ENCODE measurements around the gene SLC16A2.
"Not testable (repeated sequence)": the region's sequence is repeated elsewhere in the genome, so short reads cannot be mapped to it uniquely, and the experiment has no call there.

Gene SLC16A2

GRCh38 chrX:74510401-74510800, 89.1 kb downstream of the SLC16A2 start:
- no peaks in the 10 kb centered on the region for H3K36me3 ChIP-seq (ENCODE audit: insufficient read depth, low read depth, low read length)
- H3K9me3 ChIP-seq (ENCODE audit: insufficient read depth, low read depth, low read length), result no peaks in the 10 kb centered on the region
- H3K27ac ChIP-seq (ENCODE audit: low read length), result no peak overlapping the region
- no peaks in the 10 kb centered on the region; the same call in 1 of the 2 replicates for H3K4me1 ChIP-seq (ENCODE audit: insufficient read depth, low read length)
- no peak overlapping the region for H3K9ac ChIP-seq (ENCODE audit: low read depth, low read length)
- H3K4me3 ChIP-seq (ENCODE audit: low read length), result no peak overlapping the region
- H3K27me3 ChIP-seq (ENCODE audit: insufficient read depth, low read length), result no peaks in the 10 kb centered on the region

GRCh38 chrX:74511704-74512103, 90.4 kb downstream of the SLC16A2 start:
- Histone ChIP-seq H3K4me3 (ENCODE audit: low read length) (no peak overlapping the region), H3K9ac (ENCODE audit: low read depth, low read length) (no peak overlapping the region), H3K9me3 (ENCODE audit: insufficient read depth, low read depth, low read length) (no peaks in the 10 kb centered on the region), H3K27me3 (ENCODE audit: insufficient read depth, low read length) (no peaks in the 10 kb centered on the region), H3K27ac (ENCODE audit: low read length) (no peak overlapping the region), H3K36me3 (ENCODE audit: insufficient read depth, low read depth, low read length) (no peaks in the 10 kb centered on the region), H3K4me1 (ENCODE audit: insufficient read depth, low read length) (no peaks in the 10 kb centered on the region; the same call in 1 of the 2 replicates)

- Histone ChIP-seq H3K9ac (ENCODE audit: low read depth, low read length) (no peak overlapping the region), H3K9me3 (ENCODE audit: insufficient read depth, low read depth, low read length) (no peaks in the 10 kb centered on the region), H3K36me3 (ENCODE audit: insufficient read depth, low read depth, low read length) (no peaks in the 10 kb centered on the region), H3K4me1 (ENCODE audit: insufficient read depth, low read length) (no peaks in the 10 kb centered on the region; the same call in 1 of the 2 replicates), H3K4me3 (ENCODE audit: low read length) (no peak overlapping the region), H3K27me3 (ENCODE audit: insufficient read depth, low read length) (no peaks in the 10 kb centered on the region), H3K27ac (ENCODE audit: low read length) (no peak overlapping the region)
Observed at GRCh38 chrX:74514384-74514783, 93.1 kb downstream of the SLC16A2 start.

DNA sequence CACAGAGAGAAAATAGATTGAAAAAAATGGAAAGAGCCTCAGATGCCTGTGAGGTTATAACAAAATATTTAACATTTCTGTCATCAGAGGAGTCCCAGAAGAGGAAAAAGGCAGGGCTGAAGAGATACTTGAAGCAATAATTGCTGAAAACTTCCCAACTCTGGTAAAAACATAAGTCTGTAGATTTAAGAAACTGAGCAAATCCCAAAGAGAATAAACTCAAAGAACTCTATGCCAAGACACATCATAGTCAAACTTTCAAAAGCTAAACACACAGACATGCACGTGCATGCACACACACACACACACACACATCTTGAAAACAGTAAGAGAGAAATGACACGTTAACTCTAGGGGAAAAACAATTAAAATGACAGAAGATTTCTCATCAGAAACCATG, 94.1 kb downstream of the SLC16A2 start:
- H3K9me3 ChIP-seq (ENCODE audit: insufficient read depth, low read depth, low read length), result no peaks in the 10 kb centered on the region

DNA sequence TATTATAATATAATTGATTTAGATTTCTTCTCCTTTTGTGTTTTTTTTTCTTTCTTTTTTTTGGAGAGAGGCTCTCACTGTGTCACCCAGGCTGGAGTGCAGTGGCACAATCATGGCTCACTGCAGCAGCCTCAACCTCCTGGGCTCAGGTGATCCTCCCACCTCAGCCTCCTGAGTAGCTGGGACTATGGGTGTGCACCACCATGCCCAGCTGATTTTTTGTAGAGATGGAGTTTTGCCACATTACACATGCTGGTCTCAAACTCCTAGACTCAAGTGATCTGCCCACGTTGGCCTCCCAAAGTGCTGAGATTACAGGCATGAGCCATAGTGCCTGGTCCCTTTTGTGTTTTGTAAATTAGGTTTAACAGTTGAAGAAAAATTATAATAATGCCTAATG, 94.7 kb downstream of the SLC16A2 start:
- not testable (repeated sequence) for H3K36me3 ChIP-seq (ENCODE audit: insufficient read depth, low read depth, low read length); H3K9ac ChIP-seq (ENCODE audit: low read depth, low read length); H3K27me3 ChIP-seq (ENCODE audit: insufficient read depth, low read length); H3K4me1 ChIP-seq (ENCODE audit: insufficient read depth, low read length); H3K9me3 ChIP-seq (ENCODE audit: insufficient read depth, low read depth, low read length); H3K27ac ChIP-seq (ENCODE audit: low read length); H3K4me3 ChIP-seq (ENCODE audit: low read length)

More for the DNA sequence above, 94.1 kb downstream of the SLC16A2 start:
- Histone ChIP-seq H3K4me3 (ENCODE audit: low read length) (no peak overlapping the region), H3K4me1 (ENCODE audit: insufficient read depth, low read length) (no peaks in the 10 kb centered on the region; the same call in 1 of the 2 replicates), H3K27ac (ENCODE audit: low read length) (no peak overlapping the region), H3K36me3 (ENCODE audit: insufficient read depth, low read depth, low read length) (no peaks in the 10 kb centered on the region), H3K27me3 (ENCODE audit: insufficient read depth, low read length) (no peaks in the 10 kb centered on the region), H3K9ac (ENCODE audit: low read depth, low read length) (no peak overlapping the region)

- no peaks in the 10 kb centered on the region for H3K27me3 ChIP-seq (ENCODE audit: insufficient read depth, low read length)
- H3K36me3 ChIP-seq (ENCODE audit: insufficient read depth, low read depth, low read length), result no peaks in the 10 kb centered on the region
- H3K4me1 ChIP-seq (ENCODE audit: insufficient read depth, low read length), result no peaks in the 10 kb centered on the region
- no peaks in the 10 kb centered on the region for H3K9me3 ChIP-seq (ENCODE audit: insufficient read depth, low read depth, low read length)
- no peak overlapping the region for H3K9ac ChIP-seq (ENCODE audit: low read depth, low read length)
- H3K27ac ChIP-seq (ENCODE audit: low read length), result no peak overlapping the region
- no peak overlapping the region for H3K4me3 ChIP-seq (ENCODE audit: low read length)
Observed at GRCh38 chrX:74519870-74520269, 98.6 kb downstream of the SLC16A2 start.

DNA sequence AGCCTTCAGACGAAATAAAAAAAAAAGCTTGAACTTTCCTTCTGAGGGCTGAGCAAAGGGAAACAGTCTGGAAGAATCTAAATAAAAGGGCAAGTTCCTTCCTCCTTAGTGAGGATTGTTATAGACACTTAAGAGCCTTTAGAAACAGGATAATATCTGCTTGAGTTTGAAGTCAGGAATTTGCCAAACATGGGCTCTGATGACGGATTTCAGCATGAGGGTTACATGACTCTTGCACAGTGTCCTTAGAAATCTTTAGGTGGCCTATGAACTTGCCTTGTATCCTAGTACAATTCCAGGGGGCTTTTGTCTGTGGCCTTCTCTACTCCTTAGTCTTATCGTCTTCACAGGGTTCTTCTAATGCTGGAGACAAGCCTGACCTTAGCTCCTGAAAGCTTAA, 99.0 kb downstream of the SLC16A2 start:
- H3K27ac ChIP-seq (ENCODE audit: low read length), result no peak overlapping the region
- no peaks in the 10 kb centered on the region for H3K27me3 ChIP-seq (ENCODE audit: insufficient read depth, low read length)
- no peaks in the 10 kb centered on the region for H3K4me1 ChIP-seq (ENCODE audit: insufficient read depth, low read length)
- H3K36me3 ChIP-seq (ENCODE audit: insufficient read depth, low read depth, low read length), result no peaks in the 10 kb centered on the region
- no peak overlapping the region for H3K9ac ChIP-seq (ENCODE audit: low read depth, low read length)
- H3K4me3 ChIP-seq (ENCODE audit: low read length), result no peak overlapping the region
- no peaks in the 10 kb centered on the region for H3K9me3 ChIP-seq (ENCODE audit: insufficient read depth, low read depth, low read length)

- Histone ChIP-seq H3K27me3 (ENCODE audit: insufficient read depth, low read length) (no peaks in the 10 kb centered on the region), H3K4me1 (ENCODE audit: insufficient read depth, low read length) (no peaks in the 10 kb centered on the region), H3K9ac (ENCODE audit: low read depth, low read length) (no peak overlapping the region), H3K27ac (ENCODE audit: low read length) (no peak overlapping the region), H3K36me3 (ENCODE audit: insufficient read depth, low read depth, low read length) (no peaks in the 10 kb centered on the region), H3K9me3 (ENCODE audit: insufficient read depth, low read depth, low read length) (no peaks in the 10 kb centered on the region), H3K4me3 (ENCODE audit: low read length) (no peak overlapping the region)
Observed at GRCh38 chrX:74520896-74521295, 99.6 kb downstream of the SLC16A2 start.

DNA sequence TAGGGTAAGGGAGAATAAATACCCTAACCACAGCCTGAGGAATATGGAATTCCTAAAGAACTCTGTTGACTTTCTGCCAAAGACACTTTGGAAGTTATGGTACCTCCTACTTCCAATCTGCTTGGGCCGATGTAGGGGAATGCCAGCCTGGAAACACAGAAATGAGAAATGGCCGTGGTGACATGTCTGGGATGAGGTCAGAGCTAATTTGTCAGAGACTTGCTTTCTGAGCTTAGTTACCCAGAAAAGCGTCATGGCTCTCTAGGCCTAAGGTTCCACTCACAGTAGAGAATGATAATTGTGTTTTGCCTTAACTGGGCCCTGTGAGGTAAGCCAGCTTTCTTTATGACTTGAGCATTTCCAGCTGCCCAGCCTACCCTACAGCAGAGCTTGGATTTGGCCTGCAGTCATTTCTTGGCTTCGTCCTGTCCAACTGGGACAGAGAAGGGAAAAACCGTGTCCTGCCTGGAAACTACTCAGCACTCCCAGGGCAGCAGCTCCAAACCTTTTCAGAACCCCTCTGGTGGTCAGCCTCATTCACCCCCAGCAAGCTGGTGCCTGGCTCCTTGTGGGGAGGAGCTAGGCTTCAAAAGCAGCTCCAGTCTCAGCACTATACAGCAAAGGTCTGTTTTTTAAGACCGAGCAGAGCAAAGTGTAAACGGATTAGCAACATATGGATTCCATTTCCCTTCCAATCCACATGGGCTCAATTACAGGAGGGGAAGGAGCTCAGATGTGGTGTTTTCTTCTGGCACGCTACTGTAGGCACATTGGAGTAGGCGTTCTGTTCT, 100.9 kb downstream of the SLC16A2 start:
- Histone ChIP-seq H3K36me3 (ENCODE audit: insufficient read depth, low read depth, low read length) (no peaks in the 10 kb centered on the region), H3K27ac (ENCODE audit: low read length) (no peak overlapping the region), H3K4me3 (ENCODE audit: low read length) (no peak overlapping the region), H3K4me1 (ENCODE audit: insufficient read depth, low read length) (no peaks in the 10 kb centered on the region), H3K9me3 (ENCODE audit: insufficient read depth, low read depth, low read length) (no peaks in the 10 kb centered on the region), H3K27me3 (ENCODE audit: insufficient read depth, low read length) (no peaks in the 10 kb centered on the region), H3K9ac (ENCODE audit: low read depth, low read length) (no peak overlapping the region)

- Histone ChIP-seq H3K27me3 (ENCODE audit: insufficient read depth, low read length) (no peaks in the 10 kb centered on the region), H3K4me3 (ENCODE audit: low read length) (no peak overlapping the region), H3K36me3 (ENCODE audit: insufficient read depth, low read depth, low read length) (no peaks in the 10 kb centered on the region), H3K27ac (ENCODE audit: low read length) (no peak overlapping the region), H3K9me3 (ENCODE audit: insufficient read depth, low read depth, low read length) (no peaks in the 10 kb centered on the region), H3K9ac (ENCODE audit: low read depth, low read length) (no peak overlapping the region), H3K4me1 (ENCODE audit: insufficient read depth, low read length) (no peaks in the 10 kb centered on the region)
Observed at GRCh38 chrX:74523224-74523623, 101.9 kb downstream of the SLC16A2 start.

DNA sequence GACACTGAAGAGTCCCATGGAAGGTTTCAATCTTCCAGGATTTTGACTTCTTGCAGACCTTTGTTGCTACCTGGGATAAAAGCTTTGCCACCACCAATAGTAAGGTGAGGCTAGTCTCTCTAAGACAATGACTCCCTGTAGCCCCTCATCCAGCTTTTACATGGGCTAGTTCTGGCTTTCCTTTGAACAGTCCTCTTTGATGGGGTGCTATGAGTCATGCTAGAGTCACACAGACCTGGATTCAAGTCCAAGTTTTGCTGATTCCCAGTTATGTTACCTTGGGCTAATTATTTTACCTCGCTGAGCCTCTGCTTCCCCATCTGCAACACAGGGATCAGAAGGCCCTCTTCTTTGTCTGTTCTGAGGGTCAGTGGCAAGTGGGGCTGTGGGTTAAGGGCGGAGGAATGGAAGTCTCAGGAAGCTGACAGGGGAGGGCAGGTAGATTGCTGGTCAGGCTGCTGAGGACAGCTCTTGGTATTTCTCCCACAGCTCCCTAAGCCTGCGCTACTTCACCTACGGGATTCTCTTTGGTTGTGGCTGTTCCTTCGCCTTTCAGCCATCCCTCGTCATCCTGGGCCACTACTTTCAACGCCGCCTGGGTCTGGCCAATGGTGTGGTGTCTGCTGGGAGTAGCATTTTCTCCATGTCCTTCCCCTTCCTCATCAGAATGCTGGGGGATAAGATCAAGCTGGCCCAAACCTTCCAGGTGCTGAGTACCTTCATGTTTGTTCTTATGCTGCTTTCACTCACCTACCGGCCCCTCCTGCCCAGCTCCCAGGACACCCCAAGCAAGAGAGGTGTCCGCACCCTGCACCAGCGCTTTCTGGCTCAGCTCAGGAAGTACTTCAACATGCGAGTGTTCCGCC, 102.8 kb downstream of the SLC16A2 start:
- H3K36me3 ChIP-seq (ENCODE audit: insufficient read depth, low read depth, low read length), result no peaks in the 10 kb centered on the region
- no peaks in the 10 kb centered on the region for H3K4me1 ChIP-seq (ENCODE audit: insufficient read depth, low read length)
- H3K9me3 ChIP-seq (ENCODE audit: insufficient read depth, low read depth, low read length), result no peaks in the 10 kb centered on the region
- H3K9ac ChIP-seq (ENCODE audit: low read depth, low read length), result no peak overlapping the region
- no peak overlapping the region for H3K4me3 ChIP-seq (ENCODE audit: low read length)
- H3K27me3 ChIP-seq (ENCODE audit: insufficient read depth, low read length), result no peaks in the 10 kb centered on the region
- H3K27ac ChIP-seq (ENCODE audit: low read length), result no peak overlapping the region

DNA sequence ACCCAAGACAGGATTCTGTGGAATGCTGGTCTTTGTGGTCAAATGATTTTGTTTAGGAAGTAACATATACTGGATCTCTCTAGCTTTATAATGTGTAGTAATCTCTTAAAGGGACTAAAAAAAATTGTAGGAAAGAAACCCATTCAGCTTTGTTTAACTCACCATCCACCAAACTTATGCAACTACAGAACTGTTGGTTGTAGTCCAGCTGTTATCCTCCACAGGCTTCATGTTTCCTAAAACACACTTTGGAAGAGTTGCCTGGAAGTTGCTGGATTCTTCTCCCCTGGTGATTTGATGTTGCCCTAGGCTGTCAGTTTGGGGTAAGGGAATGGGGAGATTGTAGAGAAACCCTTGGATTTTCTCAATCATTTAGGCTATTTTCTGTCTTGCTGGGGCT, 103.8 kb downstream of the SLC16A2 start:
- no peaks in the 10 kb centered on the region for H3K4me1 ChIP-seq (ENCODE audit: insufficient read depth, low read length)

More for the DNA sequence above, 103.8 kb downstream of the SLC16A2 start:
- Histone ChIP-seq H3K36me3 (ENCODE audit: insufficient read depth, low read depth, low read length) (no peaks in the 10 kb centered on the region), H3K4me3 (ENCODE audit: low read length) (no peak overlapping the region), H3K27ac (ENCODE audit: low read length) (no peak overlapping the region), H3K9me3 (ENCODE audit: insufficient read depth, low read depth, low read length) (no peaks in the 10 kb centered on the region), H3K9ac (ENCODE audit: low read depth, low read length) (no peak overlapping the region), H3K27me3 (ENCODE audit: insufficient read depth, low read length) (no peaks in the 10 kb centered on the region)

Measured in iPS-20b (cell line).